NCI-H2227 (cell line): ENCODE measurements around the gene ZMIZ1.
"Not testable (repeated sequence)": the region's sequence is repeated elsewhere in the genome, so short reads cannot be mapped to it uniquely, and the experiment has no call there.

Experiments used
- DNase-seq: peaks from one replicate; lab custom pipeline; 2025; ENCODE audit not compliant: unreplicated experiment; lab: John Stamatoyannopoulos, UW

The ZMIZ1 gene

GRCh38 chr10:79030705-79031104 lies 38.1 kb upstream of the ZMIZ1 start:
- no peak for DNase-seq

GRCh38 chr10:79031723-79032122 lies 37.0 kb upstream of the ZMIZ1 start:
- DNase-seq: no peak

- no peak for DNase-seq
Observed at GRCh38 chr10:79034271-79034876, 34.4 kb upstream of the ZMIZ1 start.

- not testable (repeated sequence) for DNase-seq
Observed at GRCh38 chr10:79036416-79036815, 32.4 kb upstream of the ZMIZ1 start.

GRCh38 chr10:79038104-79038840 lies 30.5 kb upstream of the ZMIZ1 start:
- DNase-seq: no peak

GRCh38 chr10:79038841-79039201 lies 29.9 kb upstream of the ZMIZ1 start:
- peak; percentile 2 for DNase-seq

- DNase-seq: no peak
Observed at GRCh38 chr10:79042639-79043411, 25.9 kb upstream of the ZMIZ1 start.

GRCh38 chr10:79044036-79044632 lies 24.6 kb upstream of the ZMIZ1 start:
- DNase-seq: no peak

- no peak for DNase-seq
Observed at GRCh38 chr10:79044846-79045245, 23.9 kb upstream of the ZMIZ1 start.

GRCh38 chr10:79045566-79046175 lies 23.1 kb upstream of the ZMIZ1 start:
- DNase-seq: no peak

- no peak for DNase-seq
Observed at GRCh38 chr10:79046326-79046725, 22.4 kb upstream of the ZMIZ1 start.

GRCh38 chr10:79046741-79047583 lies 21.8 kb upstream of the ZMIZ1 start:
- no peak for DNase-seq

- no peak for DNase-seq
Observed at GRCh38 chr10:79047584-79047874, 21.2 kb upstream of the ZMIZ1 start.

GRCh38 chr10:79047875-79048638 lies 20.7 kb upstream of the ZMIZ1 start:
- DNase-seq: no peak

- no peak for DNase-seq
Observed at GRCh38 chr10:79048639-79049550, 19.9 kb upstream of the ZMIZ1 start.

GRCh38 chr10:79049931-79050895 lies 18.6 kb upstream of the ZMIZ1 start:
- DNase-seq: no peak

GRCh38 chr10:79050896-79051555 lies 17.7 kb upstream of the ZMIZ1 start:
- DNase-seq: no peak
